IMR-90 (cell line): ENCODE results near the gene ZG16B. TPM values are rescaled to one million over a fixed set of nuclear protein-coding genes. Genes with fewer than 3 reads are reported as not detected.
A peak's percentile ranks its signal among the peaks of the same experiment; 100 is the strongest.

ENCODE experiments used
- ATAC-seq: fragments of 200-7000 bp; cut with Tn5 transposase; 2 replicates; pipeline ENCODE4 v1.9.1; 2020; ENCODE audit warnings: low read depth, mild to moderate bottlenecking, moderate library complexity
- BruUV-seq: library from RNA; stranded (reverse); fragments of 400-500 nt; replicated peaks from 2 replicates; lab custom pipeline; 2021; lab: Mats Ljungman, UMichigan
- CTCF ChIA-PET: fragments of 300-600 bp; formaldehyde crosslinking; extraction: SDS; loops from one replicate; lab custom pipeline; 2021; ENCODE audit warnings: antibody characterized with exemption; lab: Yijun Ruan, JAX
- POLR2A ChIA-PET: fragments of 300-600 bp; sonication (Branson Sonifier 250); formaldehyde crosslinking; loops from one replicate; lab custom pipeline; 2022; ENCODE audit warnings: antibody characterized with exemption; ENCODE audit not compliant: unreplicated experiment; lab: Charles Lee
- DNase-seq: peaks from one replicate; pipeline ENCODE4 v3.0.0; 2013
- H2AFZ ChIP-seq: replicated peaks from 2 replicates; pipeline ENCODE3; 2013; ENCODE audit warnings: low read length, mild to moderate bottlenecking; ENCODE audit not compliant: poor library complexity
- H2AK5ac ChIP-seq: 2 replicates; pipeline ENCODE4 v1.6.1; 2013; ENCODE audit warnings: low read depth, low read length, inconsistent platforms
- H2AK9ac ChIP-seq: replicated peaks from 2 replicates; pipeline ENCODE3; 2013; ENCODE audit warnings: mild to moderate bottlenecking, low read depth, low read length, moderate library complexity; ENCODE audit not compliant: poor library complexity
- H2BK120ac ChIP-seq: 2 replicates; pipeline ENCODE4 v1.6.1; 2013; ENCODE audit warnings: low read depth, low read length, inconsistent platforms
- H2BK15ac ChIP-seq: 3 replicates; pipeline ENCODE4 v1.6.1; 2013; ENCODE audit warnings: low read depth, low read length, inconsistent platforms
- H2BK20ac ChIP-seq: 2 replicates; pipeline ENCODE4 v1.6.1; 2013; ENCODE audit warnings: low read depth, mild to moderate bottlenecking, inconsistent platforms, low read length, moderate library complexity
- H2BK5ac ChIP-seq: 2 replicates; pipeline ENCODE4 v1.6.1; 2013; ENCODE audit warnings: mild to moderate bottlenecking, low read depth, low read length, inconsistent platforms; ENCODE audit not compliant: poor library complexity, severe bottlenecking
- H3K14ac ChIP-seq: replicated peaks from 2 replicates; pipeline ENCODE4 v1.6.1; 2013; ENCODE audit warnings: low read depth, low read length, inconsistent platforms
- H3K18ac ChIP-seq: 2 replicates; pipeline ENCODE4 v1.6.1; 2013; ENCODE audit warnings: low read depth, low read length, control low read depth
- H3K23ac ChIP-seq: 2 replicates; pipeline ENCODE4 v1.6.1; 2013; ENCODE audit warnings: low read depth, low read length, inconsistent platforms
- H3K27ac ChIP-seq: 2 replicates; pipeline ENCODE4 v1.5.1; 2013; ENCODE audit warnings: mild to moderate bottlenecking, control low read depth, low read length; ENCODE audit not compliant: insufficient read depth
- H3K27me3 ChIP-seq: 2 replicates; pipeline ENCODE4 v1.6.1; 2013; ENCODE audit warnings: low read length; ENCODE audit not compliant: control insufficient read depth, insufficient read depth
- H3K36me3 ChIP-seq: 2 replicates; pipeline ENCODE4 v1.6.1; 2013; ENCODE audit warnings: low read length, mixed read lengths; ENCODE audit not compliant: control insufficient read depth, insufficient read depth
- H3K4ac ChIP-seq: 2 replicates; pipeline ENCODE4 v1.6.1; 2013; ENCODE audit warnings: low read depth, low read length, inconsistent platforms
- H3K4me1 ChIP-seq: 2 replicates; pipeline ENCODE4 v1.6.1; 2013; ENCODE audit warnings: low read length, mixed read lengths; ENCODE audit not compliant: control insufficient read depth, insufficient read depth
- H3K4me2 ChIP-seq: 2 replicates; pipeline ENCODE4 v1.6.1; 2013; ENCODE audit warnings: low read depth, mild to moderate bottlenecking, control low read depth, low read length, moderate library complexity
- H3K4me3 ChIP-seq: 2 replicates; pipeline ENCODE4 v1.5.1; 2013; ENCODE audit warnings: low read depth, mild to moderate bottlenecking, control low read depth, low read length, moderate library complexity; ENCODE audit not compliant: insufficient read depth
- H3K56ac ChIP-seq: 2 replicates; pipeline ENCODE4 v1.6.1; 2013; ENCODE audit warnings: low read length, inconsistent platforms; ENCODE audit not compliant: insufficient read depth; ENCODE audit errors: extremely low read depth
- H3K79me1 ChIP-seq, 2 experiments: 2 replicates each; pipeline ENCODE4 v1.6.1; 2013; ENCODE audit warnings: low read length in 2 of 2, inconsistent platforms in 1 of 2, low read depth in 1 of 2
- H3K9ac ChIP-seq: 2 replicates; pipeline ENCODE4 v1.6.1; 2013; ENCODE audit warnings: low read depth, low read length, control low read depth
- H3K9me1 ChIP-seq: 2 replicates; pipeline ENCODE4 v1.6.1; 2013; ENCODE audit warnings: low read length, inconsistent platforms; ENCODE audit not compliant: insufficient read depth
- H3K9me3 ChIP-seq: 2 replicates; pipeline ENCODE4 v1.6.1; 2013; ENCODE audit warnings: low read length; ENCODE audit not compliant: control insufficient read depth, insufficient read depth
- H4K20me1 ChIP-seq: 2 replicates; pipeline ENCODE4 v1.6.1; 2013; ENCODE audit warnings: low read length, inconsistent platforms; ENCODE audit not compliant: insufficient read depth
- H4K5ac ChIP-seq: 2 replicates; pipeline ENCODE4 v1.6.1; 2013; ENCODE audit warnings: mild to moderate bottlenecking, low read depth, low read length, control low read depth
- H4K8ac ChIP-seq, 2 experiments: 2 replicates each; pipeline ENCODE4 v1.6.1; 2013; ENCODE audit warnings: low read depth in 2 of 2, low read length in 2 of 2, control low read depth in 1 of 2, inconsistent platforms in 1 of 2
- H4K91ac ChIP-seq: 2 replicates; pipeline ENCODE4 v1.6.1; 2013; ENCODE audit warnings: low read depth, low read length, inconsistent platforms; ENCODE audit not compliant: insufficient read depth
- BHLHE40 ChIP-seq: fragments of 150-350 bp; IDR thresholded peaks from 2 replicates; pipeline ENCODE4 v1.6.1; 2016; ENCODE audit warnings: mild to moderate bottlenecking, low read depth, low read length
- CEBPB ChIP-seq: IDR thresholded peaks from 2 replicates; pipeline ENCODE4 v1.6.1; 2012; ENCODE audit warnings: low read depth, low read length, improper control_type of control experiment
- CHD1 ChIP-seq: IDR thresholded peaks from 2 replicates; pipeline ENCODE4 v1.6.1; 2012; ENCODE audit warnings: low read depth, low read length, improper control_type of control experiment
- CTCF ChIP-seq: conservative IDR thresholded peaks from 2 replicates; pipeline ENCODE4 v1.5.1; 2012; ENCODE audit warnings: mild to moderate bottlenecking, low read depth, low read length, improper control_type of control experiment
- FOS ChIP-seq: fragments of 150-350 bp; IDR thresholded peaks from 2 replicates; pipeline ENCODE4 v1.6.1; 2016; ENCODE audit warnings: low read depth, low read length
- MAZ ChIP-seq: IDR thresholded peaks from 2 replicates; pipeline ENCODE4 v1.6.1; 2012; ENCODE audit warnings: low read depth, mild to moderate bottlenecking, low read length, improper control_type of control experiment, moderate library complexity, borderline replicate concordance
- MXI1 ChIP-seq: IDR thresholded peaks from 2 replicates; pipeline ENCODE4 v1.6.1; 2012; ENCODE audit warnings: low read depth, mild to moderate bottlenecking, low read length, moderate library complexity, borderline replicate concordance
- NFE2L2 ChIP-seq: fragments of 150-350 bp; IDR thresholded peaks from 2 replicates; pipeline ENCODE4 v1.6.1; 2016; ENCODE audit warnings: low read depth, mild to moderate bottlenecking, low read length
- POLR2A ChIP-seq: IDR thresholded peaks from 2 replicates; pipeline ENCODE4 v1.6.1; 2012; ENCODE audit warnings: mild to moderate bottlenecking, low read depth, low read length
- RAD21 ChIP-seq: IDR thresholded peaks from 2 replicates; pipeline ENCODE4 v1.6.1; 2012; ENCODE audit warnings: low read length, improper control_type of control experiment
- RCOR1 ChIP-seq: IDR thresholded peaks from 2 replicates; pipeline ENCODE4 v1.6.1; 2012; ENCODE audit warnings: mild to moderate bottlenecking, low read length, improper control_type of control experiment; ENCODE audit not compliant: insufficient replicate concordance
- RFX5 ChIP-seq: IDR thresholded peaks from 2 replicates; pipeline ENCODE4 v1.8.0; 2012; ENCODE audit warnings: low read depth, mild to moderate bottlenecking, low read length, moderate library complexity
- SMC3 ChIP-seq: fragments of 150-350 bp; IDR thresholded peaks from 2 replicates; pipeline ENCODE4 v1.6.1; 2016; ENCODE audit warnings: low read depth, mild to moderate bottlenecking, antibody characterized with exemption, low read length, moderate library complexity
- WGBS, 2 experiments: methylation state at CpG; one replicate each; pipeline versions ENCODE4 v1.1.5 to v1.1.7; 2013; ENCODE audit warnings: missing lambda C conversion rate in 2 of 2; ENCODE audit not compliant: insufficient read length in 1 of 2; ENCODE audit errors: extremely low coverage in 2 of 2; 5-methylcytosine and 5-hydroxymethylcytosine counted together
- dilution Hi-C: fragments of 300-500 bp; cut with HindIII; formaldehyde crosslinking; loops from one replicate; pipeline ENCODE4 v1.14.3; 2018; ENCODE audit warnings: low sequenced_read_pairs; ENCODE audit not compliant: unreplicated experiment
- in situ Hi-C: fragments of 300-500 bp; cut with MboI; formaldehyde crosslinking; loops from 3 replicates; pipeline ENCODE4 v1.14.3; 2019; ENCODE audit warnings: low sequenced_read_pairs, inconsistent platforms, mixed read lengths
- intact Hi-C: fragments of 100-400 bp; cut with micrococcal nuclease; formaldehyde crosslinking; loops from 2 replicates; pipeline ENCODE4 v1.10.0; 2022
- polyA plus RNA-seq, 3 experiments: library from polyadenylated mRNA; depleted of rRNA; stranded (reverse); fragments of >200 nt; gene quantifications; 2 replicates each; pipeline ENCODE4 v1.2.3, GENCODE V29; 2012; ENCODE audit warnings: low replicate concordance in 1 of 3
- total RNA-seq: library from RNA; depleted of rRNA; stranded (reverse); fragments of >200 nt; gene quantifications from 2 replicates; pipeline ENCODE4 v1.2.3, GENCODE V29; 2012

The ZG16B gene
- total and polyA plus RNA-seq, 2 of the 4 experiments (the other 2 are of a cell fraction) = 0.54 to 0.65 TPM

GRCh38 chr16:2852003-2852730 lies 22.1 kb downstream of the ZG16B start (continued):
- no peak for TF ChIP-seq NFE2L2
- no peak for TF ChIP-seq SMC3
- no peak for TF ChIP-seq POLR2A
- no peak for TF ChIP-seq CHD1
- no peak for TF ChIP-seq FOS
- TF ChIP-seq BHLHE40 = no peak

GRCh38 chr16:2852731-2853507 lies 22.8 kb downstream of the ZG16B start:
- Histone ChIP-seq H4K91ac (no peak overlapping the region), H3K79me1 (no peaks in the 10 kb centered on the region), H4K8ac (no peak overlapping the region), H3K27ac (no peak overlapping the region), H3K4ac (no peak overlapping the region), H3K4me3 (no peak overlapping the region), H2AK9ac (peak overlapping the region; percentile 50), H3K27me3 (peaks cover 18% of the 10 kb centered on the region), H4K20me1 (no peaks in the 10 kb centered on the region), H2BK5ac (no peak overlapping the region), H2AK5ac (no peak overlapping the region), H3K56ac (no peak overlapping the region), H3K23ac (no peak overlapping the region), H2AFZ (peak overlapping the region; percentile 49), H3K9me1 (no peaks in the 10 kb centered on the region), H3K14ac (no peak overlapping the region), H2BK120ac (no peak overlapping the region), H3K36me3 (no peaks in the 10 kb centered on the region), H2BK15ac (no peak overlapping the region), H3K18ac (no peak overlapping the region), H3K4me2 (no peak overlapping the region), H2BK20ac (no peak overlapping the region), H3K4me1 (0 out of 2 replicates have a peak, but pooled peaks cover 2% of the 10 kb centered on the region), H3K9ac (no peak overlapping the region), H3K9me3 (peaks cover 5% of the 10 kb centered on the region), H4K5ac (no peak overlapping the region)
- ATAC-seq (no peak), DNase-seq (no peak)
- 48% methylated on average over 19 of the region's 56 CpGs; no CpG with 5 or more reads in 1 of the 2 experiments for WGBS, 2 experiments
- BruUV-seq = no TSS peak
- intact Hi-C loops (no loop called here), dilution Hi-C loops (no loop called here), in situ Hi-C loops (no loop called here)
- ChIA-PET POLR2A (no interaction called here), CTCF (interaction anchor here (1.2 kb wide), 1 partner anchor 15 kb away, joined by 3 read pairs; no protein-coding TSS in a partner anchor)
- no peak for TF ChIP-seq RCOR1
- TF ChIP-seq MXI1 = no peak
- TF ChIP-seq RAD21 = no peak
- no peak for TF ChIP-seq SMC3
- TF ChIP-seq NFE2L2 = no peak
- TF ChIP-seq CTCF = no peak
- no peak for TF ChIP-seq BHLHE40
- TF ChIP-seq RFX5 = no peak
- no peak for TF ChIP-seq POLR2A
- no peak for TF ChIP-seq CEBPB
- TF ChIP-seq MAZ = no peak
- no peak for TF ChIP-seq FOS
